GM23338 (cell line): ENCODE measurements around the gene PTPRN2. TPM values are rescaled to one million over a fixed set of nuclear protein-coding genes. Genes with fewer than 3 reads are reported as not detected.

Experiments
- ATAC-seq: fragments of 200-7000 bp; cut with Tn5 transposase; 3 replicates; pipeline ENCODE4 v1.9.1; 2020
- DNase-seq: peaks from one replicate; pipeline ENCODE4 v3.0.0-alpha.2; 2015; ENCODE audit warnings: low spot score
- H2AFZ ChIP-seq: fragments of 200-600 bp; sonication (generic); 2 replicates; pipeline ENCODE4 v1.8.0; 2016; ENCODE audit warnings: antibody characterized with exemption, mild to moderate bottlenecking, moderate library complexity
- H3F3A ChIP-seq: fragments of 200-600 bp; sonication (generic); replicated peaks from 2 replicates; pipeline ENCODE4 v1.8.0; 2017; ENCODE audit warnings: antibody characterized with exemption, mixed run types, low read depth
- H3K27ac ChIP-seq: fragments of 200-600 bp; sonication (generic); 2 replicates; pipeline ENCODE4 v1.6.1; 2016; ENCODE audit warnings: low read depth
- H3K27me3 ChIP-seq: fragments of 200-600 bp; sonication (generic); 2 replicates; pipeline ENCODE4 v1.8.0; 2016; ENCODE audit warnings: mild to moderate bottlenecking, mixed run types, moderate library complexity; ENCODE audit not compliant: insufficient read depth
- H3K36me3 ChIP-seq: fragments of 200-600 bp; sonication (generic); 2 replicates; pipeline ENCODE4 v1.8.0; 2016; ENCODE audit warnings: mild to moderate bottlenecking; ENCODE audit not compliant: insufficient read depth
- H3K4me1 ChIP-seq: fragments of 200-600 bp; sonication (generic); 2 replicates; pipeline ENCODE4 v1.8.0; 2016; ENCODE audit warnings: mild to moderate bottlenecking, moderate library complexity; ENCODE audit not compliant: insufficient read depth
- H3K4me2 ChIP-seq: fragments of 200-600 bp; sonication (generic); 2 replicates; pipeline ENCODE4 v1.7.1; 2017; ENCODE audit warnings: mixed run types
- H3K4me3 ChIP-seq: fragments of 200-600 bp; sonication (generic); 2 replicates; pipeline ENCODE4 v1.6.1; 2016; ENCODE audit warnings: mixed run types
- H3K79me2 ChIP-seq: fragments of 200-600 bp; sonication (generic); replicated peaks from 2 replicates; pipeline ENCODE4 v1.8.0; 2017; ENCODE audit warnings: mild to moderate bottlenecking; ENCODE audit not compliant: insufficient read depth
- H3K9me2 ChIP-seq: fragments of 200-600 bp; sonication (generic); 2 replicates; pipeline ENCODE4 v1.8.0; 2017; ENCODE audit not compliant: insufficient read depth
- H4K20me1 ChIP-seq: fragments of 200-600 bp; sonication (generic); replicated peaks from 2 replicates; pipeline ENCODE4 v1.8.0; 2017; ENCODE audit warnings: mild to moderate bottlenecking; ENCODE audit not compliant: insufficient read depth
- H3K27ac Mint-ChIP-seq: 2 replicates; pipeline ENCODE4 v1.8.0; 2020; ENCODE audit warnings: inconsistent platforms, mild to moderate bottlenecking, moderate library complexity, mixed read lengths
- H3K27me3 Mint-ChIP-seq: 3 replicates; pipeline ENCODE4 v1.8.0; 2022; ENCODE audit warnings: low read depth, mild to moderate bottlenecking, moderate library complexity, mixed read lengths, inconsistent platforms; ENCODE audit not compliant: insufficient read depth, poor library complexity
- H3K36me3 Mint-ChIP-seq: 3 replicates; pipeline ENCODE4 v1.8.0; 2021; ENCODE audit warnings: low read depth, mild to moderate bottlenecking, inconsistent platforms, moderate library complexity, mixed read lengths
- H3K4me1 Mint-ChIP-seq: 3 replicates; pipeline ENCODE4 v1.8.0; 2020; ENCODE audit warnings: mild to moderate bottlenecking, inconsistent platforms, mixed read lengths
- H3K4me3 Mint-ChIP-seq: 3 replicates; pipeline ENCODE4 v1.8.0; 2021; ENCODE audit warnings: moderate library complexity, mild to moderate bottlenecking, inconsistent platforms, mixed read lengths
- H3K9me3 Mint-ChIP-seq: 3 replicates; pipeline ENCODE4 v1.8.0; 2020; ENCODE audit warnings: moderate library complexity, mild to moderate bottlenecking, inconsistent platforms, mixed read lengths
- JUNB ChIP-seq: IDR thresholded peaks from one replicate; pipeline ENCODE4 v1.6.1; 2016; ENCODE audit warnings: antibody characterized with exemption; ENCODE audit not compliant: unreplicated experiment
- POLR2AphosphoS5 ChIP-seq: IDR thresholded peaks from 2 replicates; pipeline ENCODE4 v1.6.1; 2016; ENCODE audit warnings: antibody characterized with exemption, low read depth
- STAT1 ChIP-seq: IDR thresholded peaks from one replicate; pipeline ENCODE4 v1.6.1; 2016; ENCODE audit warnings: antibody characterized with exemption; ENCODE audit not compliant: unreplicated experiment
- ZNF331 ChIP-seq: fragments of 250-450 bp; sonication (Bioruptor Pico); IDR thresholded peaks from 2 replicates; pipeline ENCODE4 v1.5.0; 2020; ENCODE audit warnings: low read depth, mild to moderate bottlenecking, moderate library complexity
- polyA plus RNA-seq: library from polyadenylated mRNA; unstranded; fragments of >200 nt; fragmentation: Nextera tagmentation; extraction: Ambion mirVana; gene quantifications from 2 replicates; pipeline ENCODE4 v1.2.1, GENCODE V29; 2016
- total RNA-seq: library from RNA; depleted of rRNA; stranded (reverse); fragments of >200 nt; shearing (Covaris generic); gene quantifications from 2 replicates; pipeline ENCODE4 v1.2.3, GENCODE V29; 2014
- TF ChIP-seq, protein P1 (sequence below): IDR thresholded peaks from 2 replicates; pipeline ENCODE4 v1.6.1; 2016; ENCODE audit warnings: antibody characterized with exemption
- TF ChIP-seq, protein P2 (sequence below): fragments of 250-450 bp; sonication (Bioruptor Pico); IDR thresholded peaks from 2 replicates; pipeline ENCODE4 v1.5.0; 2020; ENCODE audit warnings: mild to moderate bottlenecking, moderate library complexity
- TF ChIP-seq, protein P3 (sequence below), 2 experiments: fragments of 200-600 bp in 1 of 2; sonication (generic) in 1 of 2; conservative IDR thresholded peaks; 2 replicates each; pipeline versions ENCODE4 v1.5.1 to v1.6.1; 2016 to 2017; ENCODE audit warnings: antibody characterized with exemption in 2 of 2, low read depth in 2 of 2, mild to moderate bottlenecking in 2 of 2, moderate library complexity in 1 of 2

The PTPRN2 gene
- total and polyA plus RNA-seq, 2 experiments from 2014 or later, result 0.87 to 4.0 TPM

DNA sequence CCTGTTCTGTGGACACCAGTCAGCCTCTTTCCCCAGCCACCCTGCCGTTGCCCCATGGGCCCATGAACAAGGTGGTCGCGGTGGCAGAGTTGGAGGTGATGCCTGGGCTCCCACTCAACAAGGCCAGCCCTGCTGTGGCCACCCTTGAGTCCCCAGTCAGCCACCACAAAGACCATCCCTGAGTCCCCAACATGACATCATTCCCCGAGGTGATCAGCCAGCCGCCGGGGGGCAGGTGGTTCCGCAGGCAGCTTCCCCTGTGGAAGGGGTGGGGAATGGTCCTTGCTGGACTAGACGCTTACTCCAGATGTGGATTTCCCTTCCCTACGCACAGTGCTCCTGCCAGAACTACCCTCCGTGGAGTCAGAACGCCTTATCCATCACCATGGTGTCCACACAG, 271.7 kb downstream of the PTPRN2 start (continued):
- TF ChIP-seq, protein P1, sequence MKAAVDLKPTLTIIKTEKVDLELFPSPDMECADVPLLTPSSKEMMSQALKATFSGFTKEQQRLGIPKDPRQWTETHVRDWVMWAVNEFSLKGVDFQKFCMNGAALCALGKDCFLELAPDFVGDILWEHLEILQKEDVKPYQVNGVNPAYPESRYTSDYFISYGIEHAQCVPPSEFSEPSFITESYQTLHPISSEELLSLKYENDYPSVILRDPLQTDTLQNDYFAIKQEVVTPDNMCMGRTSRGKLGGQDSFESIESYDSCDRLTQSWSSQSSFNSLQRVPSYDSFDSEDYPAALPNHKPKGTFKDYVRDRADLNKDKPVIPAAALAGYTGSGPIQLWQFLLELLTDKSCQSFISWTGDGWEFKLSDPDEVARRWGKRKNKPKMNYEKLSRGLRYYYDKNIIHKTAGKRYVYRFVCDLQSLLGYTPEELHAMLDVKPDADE, result no peak

DNA sequence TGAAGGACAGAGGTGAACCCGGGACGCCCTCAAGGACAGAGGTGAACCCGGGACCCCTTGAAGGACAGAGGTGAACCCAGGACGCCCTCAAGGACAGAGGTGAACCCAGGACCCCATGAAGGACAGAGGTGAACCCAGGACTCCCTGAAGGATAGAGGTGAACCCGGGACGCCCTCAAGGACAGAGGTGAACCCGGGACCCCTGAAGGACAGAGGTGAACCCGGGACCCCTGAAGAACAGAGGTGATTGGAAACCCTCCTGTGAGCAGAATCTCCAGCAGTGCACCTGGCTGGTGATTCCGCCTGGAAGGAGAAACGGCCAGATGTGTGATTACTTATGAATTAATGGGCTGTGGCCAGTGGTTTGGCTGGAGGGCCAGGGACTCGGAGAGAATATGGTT, 272.3 kb downstream of the PTPRN2 start:
- no peaks in the 10 kb centered on the region for H3K9me2 ChIP-seq
- no peak overlapping the region for H3K4me3 Mint-ChIP-seq

DNA sequence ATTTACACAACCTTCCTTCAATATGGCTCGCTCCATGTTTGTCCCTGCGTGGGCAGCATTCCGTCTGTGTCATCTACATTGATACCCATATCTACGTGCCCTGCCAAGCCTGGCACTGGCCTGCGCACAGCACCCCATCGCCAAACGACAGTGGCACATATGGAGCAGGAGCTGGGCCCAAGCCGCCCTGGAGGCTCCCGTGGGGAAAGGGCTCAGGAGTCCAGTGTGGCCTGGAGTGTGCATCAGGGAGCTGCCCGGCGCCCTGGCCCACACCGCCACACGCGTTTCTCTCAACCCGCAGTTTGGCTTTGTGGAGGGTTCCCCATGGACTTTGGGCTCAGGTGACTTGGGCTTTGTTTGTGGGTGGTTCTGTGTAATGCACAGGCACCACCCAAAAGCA, 273.2 kb downstream of the PTPRN2 start:
- Histone ChIP-seq H4K20me1 (no peaks in the 10 kb centered on the region), H3K4me1 (no peaks in the 10 kb centered on the region), H3K4me3 (no peak overlapping the region), H3F3A (0 out of 2 replicates have a peak, but pooled peaks cover 7% of the 10 kb centered on the region), H2AFZ (no peak overlapping the region), H3K27ac (no peak overlapping the region), H3K9me2 (no peaks in the 10 kb centered on the region), H3K4me2 (no peak overlapping the region), H3K27me3 (no peaks in the 10 kb centered on the region), H3K79me2 (no peaks in the 10 kb centered on the region), H3K36me3 (no peaks in the 10 kb centered on the region)
- no peak overlapping the region for H3K4me3 Mint-ChIP-seq
- peaks cover 7% of the 10 kb centered on the region for H3K27me3 Mint-ChIP-seq
- H3K4me1 Mint-ChIP-seq, result no peaks in the 10 kb centered on the region
- DNase-seq, result no peak
- peaks cover 52% of the 10 kb centered on the region for H3K36me3 Mint-ChIP-seq
- no peak overlapping the region for H3K27ac Mint-ChIP-seq
- peaks cover 87% of the 10 kb centered on the region for H3K9me3 Mint-ChIP-seq
- ATAC-seq, result no peak
- TF ChIP-seq ZNF331 (CRISPR knock-in tag), result no peak
- TF ChIP-seq POLR2AphosphoS5, result no peak
- TF ChIP-seq STAT1, result no peak
- TF ChIP-seq, protein P2, sequence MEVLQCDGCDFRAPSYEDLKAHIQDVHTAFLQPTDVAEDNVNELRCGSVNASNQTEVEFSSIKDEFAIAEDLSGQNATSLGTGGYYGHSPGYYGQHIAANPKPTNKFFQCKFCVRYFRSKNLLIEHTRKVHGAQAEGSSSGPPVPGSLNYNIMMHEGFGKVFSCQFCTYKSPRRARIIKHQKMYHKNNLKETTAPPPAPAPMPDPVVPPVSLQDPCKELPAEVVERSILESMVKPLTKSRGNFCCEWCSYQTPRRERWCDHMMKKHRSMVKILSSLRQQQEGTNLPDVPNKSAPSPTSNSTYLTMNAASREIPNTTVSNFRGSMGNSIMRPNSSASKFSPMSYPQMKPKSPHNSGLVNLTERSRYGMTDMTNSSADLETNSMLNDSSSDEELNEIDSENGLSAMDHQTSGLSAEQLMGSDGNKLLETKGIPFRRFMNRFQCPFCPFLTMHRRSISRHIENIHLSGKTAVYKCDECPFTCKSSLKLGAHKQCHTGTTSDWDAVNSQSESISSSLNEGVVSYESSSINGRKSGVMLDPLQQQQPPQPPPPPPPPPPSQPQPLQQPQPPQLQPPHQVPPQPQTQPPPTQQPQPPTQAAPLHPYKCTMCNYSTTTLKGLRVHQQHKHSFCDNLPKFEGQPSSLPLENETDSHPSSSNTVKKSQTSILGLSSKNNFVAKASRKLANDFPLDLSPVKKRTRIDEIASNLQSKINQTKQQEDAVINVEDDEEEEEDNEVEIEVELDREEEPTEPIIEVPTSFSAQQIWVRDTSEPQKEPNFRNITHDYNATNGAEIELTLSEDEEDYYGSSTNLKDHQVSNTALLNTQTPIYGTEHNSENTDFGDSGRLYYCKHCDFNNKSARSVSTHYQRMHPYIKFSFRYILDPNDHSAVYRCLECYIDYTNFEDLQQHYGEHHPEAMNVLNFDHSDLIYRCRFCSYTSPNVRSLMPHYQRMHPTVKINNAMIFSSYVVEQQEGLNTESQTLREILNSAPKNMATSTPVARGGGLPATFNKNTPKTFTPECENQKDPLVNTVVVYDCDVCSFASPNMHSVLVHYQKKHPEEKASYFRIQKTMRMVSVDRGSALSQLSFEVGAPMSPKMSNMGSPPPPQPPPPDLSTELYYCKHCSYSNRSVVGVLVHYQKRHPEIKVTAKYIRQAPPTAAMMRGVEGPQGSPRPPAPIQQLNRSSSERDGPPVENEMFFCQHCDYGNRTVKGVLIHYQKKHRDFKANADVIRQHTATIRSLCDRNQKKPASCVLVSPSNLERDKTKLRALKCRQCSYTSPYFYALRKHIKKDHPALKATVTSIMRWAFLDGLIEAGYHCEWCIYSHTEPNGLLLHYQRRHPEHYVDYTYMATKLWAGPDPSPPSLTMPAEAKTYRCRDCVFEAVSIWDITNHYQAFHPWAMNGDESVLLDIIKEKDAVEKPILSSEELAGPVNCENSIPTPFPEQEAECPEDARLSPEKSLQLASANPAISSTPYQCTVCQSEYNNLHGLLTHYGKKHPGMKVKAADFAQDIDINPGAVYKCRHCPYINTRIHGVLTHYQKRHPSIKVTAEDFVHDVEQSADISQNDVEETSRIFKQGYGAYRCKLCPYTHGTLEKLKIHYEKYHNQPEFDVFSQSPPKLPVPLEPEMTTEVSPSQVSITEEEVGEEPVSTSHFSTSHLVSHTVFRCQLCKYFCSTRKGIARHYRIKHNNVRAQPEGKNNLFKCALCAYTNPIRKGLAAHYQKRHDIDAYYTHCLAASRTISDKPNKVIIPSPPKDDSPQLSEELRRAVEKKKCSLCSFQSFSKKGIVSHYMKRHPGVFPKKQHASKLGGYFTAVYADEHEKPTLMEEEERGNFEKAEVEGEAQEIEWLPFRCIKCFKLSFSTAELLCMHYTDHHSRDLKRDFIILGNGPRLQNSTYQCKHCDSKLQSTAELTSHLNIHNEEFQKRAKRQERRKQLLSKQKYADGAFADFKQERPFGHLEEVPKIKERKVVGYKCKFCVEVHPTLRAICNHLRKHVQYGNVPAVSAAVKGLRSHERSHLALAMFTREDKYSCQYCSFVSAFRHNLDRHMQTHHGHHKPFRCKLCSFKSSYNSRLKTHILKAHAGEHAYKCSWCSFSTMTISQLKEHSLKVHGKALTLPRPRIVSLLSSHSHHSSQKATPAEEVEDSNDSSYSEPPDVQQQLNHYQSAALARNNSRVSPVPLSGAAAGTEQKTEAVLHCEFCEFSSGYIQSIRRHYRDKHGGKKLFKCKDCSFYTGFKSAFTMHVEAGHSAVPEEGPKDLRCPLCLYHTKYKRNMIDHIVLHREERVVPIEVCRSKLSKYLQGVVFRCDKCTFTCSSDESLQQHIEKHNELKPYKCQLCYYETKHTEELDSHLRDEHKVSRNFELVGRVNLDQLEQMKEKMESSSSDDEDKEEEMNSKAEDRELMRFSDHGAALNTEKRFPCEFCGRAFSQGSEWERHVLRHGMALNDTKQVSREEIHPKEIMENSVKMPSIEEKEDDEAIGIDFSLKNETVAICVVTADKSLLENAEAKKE (CRISPR knock-in tag), result no peak

More for the DNA sequence above, 272.3 kb downstream of the PTPRN2 start:
- Mint-ChIP-seq H3K27me3 (peaks cover 7% of the 10 kb centered on the region), H3K4me1 (no peaks in the 10 kb centered on the region), H3K36me3 (peaks cover 46% of the 10 kb centered on the region), H3K27ac (no peak overlapping the region), H3K9me3 (peaks cover 86% of the 10 kb centered on the region)
- no peaks in the 10 kb centered on the region for H3K4me1 ChIP-seq
- H3F3A ChIP-seq, result 0 out of 2 replicates have a peak, but pooled peaks cover 7% of the 10 kb centered on the region
- ATAC-seq (no peak), DNase-seq (no peak)
- H3K4me2 ChIP-seq, result no peak overlapping the region
- H4K20me1 ChIP-seq, result no peaks in the 10 kb centered on the region
- no peak overlapping the region for H2AFZ ChIP-seq
- H3K4me3 ChIP-seq, result no peak overlapping the region
- no peaks in the 10 kb centered on the region for H3K36me3 ChIP-seq
- H3K27me3 ChIP-seq, result no peaks in the 10 kb centered on the region
- H3K27ac ChIP-seq, result no peak overlapping the region
- H3K79me2 ChIP-seq, result no peaks in the 10 kb centered on the region
- TF ChIP-seq, protein P3, sequence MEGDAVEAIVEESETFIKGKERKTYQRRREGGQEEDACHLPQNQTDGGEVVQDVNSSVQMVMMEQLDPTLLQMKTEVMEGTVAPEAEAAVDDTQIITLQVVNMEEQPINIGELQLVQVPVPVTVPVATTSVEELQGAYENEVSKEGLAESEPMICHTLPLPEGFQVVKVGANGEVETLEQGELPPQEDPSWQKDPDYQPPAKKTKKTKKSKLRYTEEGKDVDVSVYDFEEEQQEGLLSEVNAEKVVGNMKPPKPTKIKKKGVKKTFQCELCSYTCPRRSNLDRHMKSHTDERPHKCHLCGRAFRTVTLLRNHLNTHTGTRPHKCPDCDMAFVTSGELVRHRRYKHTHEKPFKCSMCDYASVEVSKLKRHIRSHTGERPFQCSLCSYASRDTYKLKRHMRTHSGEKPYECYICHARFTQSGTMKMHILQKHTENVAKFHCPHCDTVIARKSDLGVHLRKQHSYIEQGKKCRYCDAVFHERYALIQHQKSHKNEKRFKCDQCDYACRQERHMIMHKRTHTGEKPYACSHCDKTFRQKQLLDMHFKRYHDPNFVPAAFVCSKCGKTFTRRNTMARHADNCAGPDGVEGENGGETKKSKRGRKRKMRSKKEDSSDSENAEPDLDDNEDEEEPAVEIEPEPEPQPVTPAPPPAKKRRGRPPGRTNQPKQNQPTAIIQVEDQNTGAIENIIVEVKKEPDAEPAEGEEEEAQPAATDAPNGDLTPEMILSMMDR (conservative IDR thresholded peaks at IDR 0.05; ENCODE audit: low read depth in 2 of 2), result no peak
- TF ChIP-seq JUNB, result no peak
